ENCODE data around the gene UBE2H. TPM values are rescaled to one million over a fixed set of nuclear protein-coding genes. Genes with fewer than 3 reads are reported as not detected.
A peak's percentile ranks its signal among the peaks of the same experiment; 100 is the strongest.
"Not testable (repeated sequence)": the region's sequence is repeated elsewhere in the genome, so short reads cannot be mapped to it uniquely, and the experiment has no call there.

Gene UBE2H
- total RNA-seq, 4 donors from 2014 or later: 31.0 to 131 (median 53.3) TPM

DNA sequence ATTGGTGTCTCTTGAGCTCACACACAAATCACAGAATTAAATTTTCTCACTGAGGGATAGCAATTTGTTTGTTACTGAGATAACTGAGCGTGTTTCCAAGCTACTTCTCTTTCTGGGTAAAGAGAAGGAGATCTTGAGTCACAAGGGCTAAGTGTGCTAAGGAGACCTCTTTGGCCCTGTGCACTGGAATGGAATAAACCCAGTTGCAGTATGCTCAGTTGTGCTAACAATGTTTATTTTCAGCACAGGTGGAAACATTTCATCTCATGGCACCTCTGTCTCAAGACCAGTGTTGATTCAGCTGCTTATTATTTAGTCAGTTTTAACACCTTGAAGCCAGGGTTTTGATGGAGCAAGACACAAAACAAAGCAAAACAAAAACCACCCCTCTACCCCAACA lies 22.5 kb upstream of the UBE2H start:
- WGBS, 2 donors (ENCODE audit: low coverage in 1 of 2): 71 to 80% methylated on average over 1 of the region's 1 CpG
- in situ Hi-C loops (cut with MboI; ENCODE audit: low pct_ligation_motif_present in 1 of 4, low pct_unique_long_range_greater_than_20kb in 1 of 4, low sequenced_read_pairs in 3 of 4) (no loop called here), intact Hi-C loops (cut with DNase I; ENCODE audit: low total_unique reads) (no loop called here)
- no peak for DNase-seq
- TF ChIP-seq POLR2A (IDR thresholded peaks at IDR 0.05): no peak
- TF ChIP-seq, protein P1, sequence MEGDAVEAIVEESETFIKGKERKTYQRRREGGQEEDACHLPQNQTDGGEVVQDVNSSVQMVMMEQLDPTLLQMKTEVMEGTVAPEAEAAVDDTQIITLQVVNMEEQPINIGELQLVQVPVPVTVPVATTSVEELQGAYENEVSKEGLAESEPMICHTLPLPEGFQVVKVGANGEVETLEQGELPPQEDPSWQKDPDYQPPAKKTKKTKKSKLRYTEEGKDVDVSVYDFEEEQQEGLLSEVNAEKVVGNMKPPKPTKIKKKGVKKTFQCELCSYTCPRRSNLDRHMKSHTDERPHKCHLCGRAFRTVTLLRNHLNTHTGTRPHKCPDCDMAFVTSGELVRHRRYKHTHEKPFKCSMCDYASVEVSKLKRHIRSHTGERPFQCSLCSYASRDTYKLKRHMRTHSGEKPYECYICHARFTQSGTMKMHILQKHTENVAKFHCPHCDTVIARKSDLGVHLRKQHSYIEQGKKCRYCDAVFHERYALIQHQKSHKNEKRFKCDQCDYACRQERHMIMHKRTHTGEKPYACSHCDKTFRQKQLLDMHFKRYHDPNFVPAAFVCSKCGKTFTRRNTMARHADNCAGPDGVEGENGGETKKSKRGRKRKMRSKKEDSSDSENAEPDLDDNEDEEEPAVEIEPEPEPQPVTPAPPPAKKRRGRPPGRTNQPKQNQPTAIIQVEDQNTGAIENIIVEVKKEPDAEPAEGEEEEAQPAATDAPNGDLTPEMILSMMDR (IDR thresholded peaks at IDR 0.05): no peak
- no peak for TF ChIP-seq EP300 (IDR thresholded peaks at IDR 0.05; ENCODE audit: low read depth)
- TF ChIP-seq POLR2AphosphoS5 (IDR thresholded peaks at IDR 0.05): no peak
- Histone ChIP-seq H3K36me3 (no peaks in the 10 kb centered on the region), H3K27me3 (no peaks in the 10 kb centered on the region), H3K27ac (no peak overlapping the region), H3K4me1 (peaks cover 3 to 9% (median 4%) of the 10 kb centered on the region in 4 donors), H3K9me3 (no peaks in the 10 kb centered on the region), H3K4me3 (no peak overlapping the region)

DNA sequence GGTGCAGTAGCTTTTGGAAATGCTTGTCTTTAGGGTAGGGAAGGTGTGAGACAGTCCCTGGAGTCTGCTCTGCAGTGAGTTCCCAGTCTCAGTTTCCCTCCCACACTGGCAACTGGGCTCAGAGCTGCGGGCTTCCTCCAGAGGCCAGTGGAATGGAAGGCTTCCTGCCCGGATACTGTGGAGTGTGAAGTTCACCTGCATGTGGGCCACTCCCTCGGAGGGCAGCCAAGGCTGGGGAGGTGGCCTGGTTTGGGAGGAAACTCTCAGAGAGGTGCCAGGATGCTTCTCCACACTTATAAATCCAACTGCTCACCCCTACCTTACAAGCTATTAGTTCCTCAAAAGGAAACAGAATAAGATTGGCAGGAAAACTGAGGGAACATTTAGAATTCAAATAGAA lies 18.1 kb upstream of the UBE2H start:
- in situ Hi-C loops (cut with MboI; ENCODE audit: low pct_ligation_motif_present in 1 of 4, low pct_unique_long_range_greater_than_20kb in 1 of 4, low sequenced_read_pairs in 3 of 4): no loop called here
- 39% methylated on average over 3 of the region's 3 CpGs; no CpG with 5 or more reads in 1 of the 2 donors for WGBS, 2 donors (ENCODE audit: low coverage in 1 of 2)
- Histone ChIP-seq H3K27me3 (no peaks in the 10 kb centered on the region), H3K4me1 (peaks cover 3 to 16% (median 10%) of the 10 kb centered on the region in 4 donors), H3K9me3 (no peaks in the 10 kb centered on the region), H3K27ac (peak overlapping the region; percentile 25 to 54 (median 50)), H3K36me3 (no peaks in the 10 kb centered on the region), H3K4me3 (no peak overlapping the region)
- peak; percentile 80 for DNase-seq
- intact Hi-C loops (cut with DNase I; ENCODE audit: low total_unique reads): no loop called here
- TF ChIP-seq POLR2AphosphoS5 (IDR thresholded peaks at IDR 0.05): peak in 1 of 3 donors; percentile 47
- no peak for TF ChIP-seq EP300 (IDR thresholded peaks at IDR 0.05; ENCODE audit: low read depth)
- TF ChIP-seq, protein P1 (IDR thresholded peaks at IDR 0.05): no peak
- TF ChIP-seq POLR2A (IDR thresholded peaks at IDR 0.05): no peak

DNA sequence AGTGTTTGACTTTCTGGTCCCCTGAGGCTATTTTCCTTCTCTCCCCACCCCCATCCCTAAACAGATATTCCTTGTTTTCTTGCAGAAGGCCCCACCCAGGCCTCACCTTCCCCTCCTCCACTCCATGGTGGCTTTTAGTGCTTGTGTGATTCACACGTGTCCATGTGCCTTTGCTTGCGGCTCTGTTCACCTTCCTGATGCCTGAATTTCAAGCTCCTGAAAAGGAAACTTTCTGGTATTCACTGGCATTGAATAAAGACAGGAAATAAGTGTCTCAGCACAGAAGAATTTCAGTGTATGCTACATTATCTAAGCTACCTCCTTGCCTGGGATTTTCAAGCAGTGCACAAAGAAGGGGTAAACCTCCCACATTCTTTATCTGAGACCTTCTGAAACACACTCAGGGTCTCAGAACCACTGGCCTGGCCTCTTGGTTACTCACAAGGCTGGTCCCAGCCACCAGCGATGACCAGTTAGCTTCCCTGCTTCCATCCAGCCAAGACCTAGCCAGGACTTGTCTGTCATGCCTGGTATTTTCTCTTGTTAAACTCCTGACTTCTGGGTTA lies 17.2 kb upstream of the UBE2H start:
- Histone ChIP-seq H3K27me3 (no peaks in the 10 kb centered on the region), H3K36me3 (no peaks in the 10 kb centered on the region), H3K4me3 (no peak overlapping the region), H3K27ac (peak overlapping the region in 2 of 4 donors; percentile 6 to 54), H3K4me1 (peaks cover 3 to 16% (median 10%) of the 10 kb centered on the region in 4 donors), H3K9me3 (no peaks in the 10 kb centered on the region)
- intact Hi-C loops (cut with DNase I; ENCODE audit: low total_unique reads) (no loop called here), in situ Hi-C loops (cut with MboI; ENCODE audit: low pct_ligation_motif_present in 1 of 4, low pct_unique_long_range_greater_than_20kb in 1 of 4, low sequenced_read_pairs in 3 of 4) (no loop called here)
- DNase-seq: peak; percentile 41
- TF ChIP-seq, protein P1 (IDR thresholded peaks at IDR 0.05): no peak
- TF ChIP-seq POLR2AphosphoS5 (IDR thresholded peaks at IDR 0.05) (no peak), POLR2A (IDR thresholded peaks at IDR 0.05) (no peak), EP300 (IDR thresholded peaks at IDR 0.05; ENCODE audit: low read depth) (no peak)
- 55 to 59% methylated on average over 3 of the region's 3 CpGs for WGBS, 2 donors (ENCODE audit: low coverage in 1 of 2)

DNA sequence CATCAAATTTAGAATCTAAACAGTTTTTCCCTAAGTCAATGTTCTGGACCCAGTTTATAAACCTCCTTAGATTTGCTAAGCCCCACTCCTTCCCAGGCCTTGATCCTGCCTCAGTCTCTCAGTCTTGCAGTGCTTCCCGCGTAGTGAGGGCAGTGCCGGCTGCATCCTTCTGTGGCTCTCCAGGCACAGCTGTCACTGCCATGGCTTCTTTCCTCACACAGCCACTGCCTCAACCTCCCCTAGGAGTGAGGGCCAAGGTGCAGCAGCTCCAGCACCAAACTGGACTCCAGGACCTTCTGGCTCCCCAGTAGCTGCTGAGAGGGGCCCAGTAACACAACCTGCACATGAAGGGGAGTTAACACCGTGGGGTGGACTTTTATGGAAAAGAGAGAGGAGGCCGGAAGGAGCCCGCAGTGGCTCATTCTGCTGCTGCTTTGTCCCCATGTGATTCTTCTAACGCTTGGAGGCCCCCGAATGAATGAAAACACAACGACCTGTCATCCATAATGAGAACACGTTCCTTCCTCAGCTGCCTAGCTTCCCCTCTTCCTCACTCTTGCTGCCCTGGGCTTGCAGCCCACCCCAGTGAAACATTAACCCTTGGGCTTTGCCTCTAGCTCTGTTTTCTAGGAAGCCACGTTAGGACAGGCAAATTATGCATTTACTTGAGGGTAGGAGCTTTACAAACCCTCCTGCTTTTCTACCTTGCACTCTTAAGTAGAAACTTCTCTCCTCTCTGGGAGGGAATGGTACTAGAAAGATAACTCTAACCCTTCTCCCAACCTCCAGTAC lies 16.0 kb upstream of the UBE2H start:
- Histone ChIP-seq H3K36me3 (no peaks in the 10 kb centered on the region), H3K27ac (no peak overlapping the region), H3K4me1 (peaks cover 3 to 12% (median 10%) of the 10 kb centered on the region in 4 donors), H3K9me3 (no peaks in the 10 kb centered on the region), H3K27me3 (no peaks in the 10 kb centered on the region), H3K4me3 (no peak overlapping the region)
- TF ChIP-seq POLR2A (IDR thresholded peaks at IDR 0.05): no peak
- TF ChIP-seq EP300 (IDR thresholded peaks at IDR 0.05; ENCODE audit: low read depth): no peak
- TF ChIP-seq, protein P1 (IDR thresholded peaks at IDR 0.05): no peak
- TF ChIP-seq POLR2AphosphoS5 (IDR thresholded peaks at IDR 0.05): no peak
- 80 to 87% methylated on average over 4 to 11 of the region's 11 CpGs for WGBS, 2 donors (ENCODE audit: low coverage in 1 of 2)
- intact Hi-C loops (cut with DNase I; ENCODE audit: low total_unique reads): no loop called here
- in situ Hi-C loops (cut with MboI; ENCODE audit: low pct_ligation_motif_present in 1 of 4, low pct_unique_long_range_greater_than_20kb in 1 of 4, low sequenced_read_pairs in 3 of 4): no loop called here
- DNase-seq: no peak

DNA sequence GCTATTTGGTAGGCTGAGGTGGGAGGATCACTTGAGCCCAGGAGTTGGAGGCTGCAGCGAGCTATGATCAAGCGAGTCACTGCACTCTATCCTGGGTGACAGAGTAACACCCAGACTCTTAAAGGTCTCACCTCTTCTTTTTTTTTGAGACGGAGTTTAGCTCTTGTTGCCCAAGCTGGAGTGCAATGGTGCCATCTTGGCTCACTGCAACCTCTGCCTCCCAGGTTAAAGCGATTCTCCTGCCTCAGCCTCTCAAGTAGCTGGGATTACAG lies 7.4 kb upstream of the UBE2H start:
- DNase-seq; H3K27me3 ChIP-seq; H3K4me3 ChIP-seq; in situ Hi-C loops (cut with MboI; ENCODE audit: low pct_ligation_motif_present in 1 of 4, low pct_unique_long_range_greater_than_20kb in 1 of 4, low sequenced_read_pairs in 3 of 4); H3K9me3 ChIP-seq; intact Hi-C loops (cut with DNase I; ENCODE audit: low total_unique reads); H3K36me3 ChIP-seq; H3K27ac ChIP-seq: not testable (repeated sequence)
- 97% methylated on average over 4 of the region's 4 CpGs; no CpG with 5 or more reads in 1 of the 2 donors for whole genome bisulfite sequencing, 2 donors (ENCODE audit: low coverage in 1 of 2)
- peaks cover 3 to 12% (median 5%) of the 10 kb centered on the region in 4 donors for H3K4me1 ChIP-seq
